GM18520 (cell line): ENCODE measurements around the gene RGP1.
A peak's percentile ranks its signal among the peaks of the same experiment; 100 is the strongest.

Source experiments
- ATAC-seq: cut with Tn5 transposase; IDR thresholded peaks from one replicate; pipeline ENCODE4 v1.9.1; 2021; ENCODE audit not compliant: unreplicated experiment

Gene RGP1

GRCh38 chr9:35740243-35740642 lies 8.8 kb upstream of the RGP1 start:
- ATAC-seq = no peak

- no peak for ATAC-seq
These were observed 7.3 kb upstream of the RGP1 start for GRCh38 chr9:35741740-35742139.

GRCh38 chr9:35743452-35743851 lies 5.6 kb upstream of the RGP1 start:
- ATAC-seq = no peak

GRCh38 chr9:35743880-35744518 lies 5.1 kb upstream of the RGP1 start:
- ATAC-seq = no peak

GRCh38 chr9:35745569-35745968 lies 3.5 kb upstream of the RGP1 start:
- no peak for ATAC-seq

- no peak for ATAC-seq
These were observed 2.5 kb upstream of the RGP1 start for GRCh38 chr9:35746583-35746982.

- ATAC-seq = no peak
These were observed 737 bp upstream of the RGP1 start for GRCh38 chr9:35748242-35748857.

- ATAC-seq = peak; percentile 2
These were observed 598 bp downstream of the RGP1 start for GRCh38 chr9:35749515-35750255.

- ATAC-seq = no peak
These were observed 1.1 kb downstream of the RGP1 start for GRCh38 chr9:35750256-35750531.

GRCh38 chr9:35753466-35753865 lies 4.4 kb downstream of the RGP1 start:
- no peak for ATAC-seq

GRCh38 chr9:35754264-35754663 lies 5.2 kb downstream of the RGP1 start, which contains the start of gene MSMP:
Gene MSMP (minus strand): TSS chr9:35754276. CDS start chr9:35754129, 147 bp downstream.
- no peak for ATAC-seq

GRCh38 chr9:35755071-35755470 lies 6.0 kb downstream of the RGP1 start:
- no peak for ATAC-seq

GRCh38 chr9:35756275-35757225 lies 7.5 kb downstream of the RGP1 start:
- ATAC-seq = no peak

- no peak for ATAC-seq
These were observed 8.3 kb downstream of the RGP1 start for GRCh38 chr9:35757226-35757891.

- no peak for ATAC-seq
These were observed 8.8 kb downstream of the RGP1 start for GRCh38 chr9:35757892-35758275.

- no peak for ATAC-seq
These were observed 9.5 kb downstream of the RGP1 start for GRCh38 chr9:35758475-35759050.

GRCh38 chr9:35759795-35760194 lies 10.7 kb downstream of the RGP1 start:
- ATAC-seq = no peak

GRCh38 chr9:35760651-35761050 lies 11.6 kb downstream of the RGP1 start:
- ATAC-seq = no peak

GRCh38 chr9:35763181-35763580 lies 14.1 kb downstream of the RGP1 start:
- ATAC-seq = no peak

- no peak for ATAC-seq
These were observed 14.7 kb downstream of the RGP1 start for GRCh38 chr9:35763803-35764202.
